ENCODE results near the gene FPR2.
"Not testable (repeated sequence)": the region's sequence is repeated elsewhere in the genome, so short reads cannot be mapped to it uniquely, and the experiment has no call there.

Gene FPR2

DNA sequence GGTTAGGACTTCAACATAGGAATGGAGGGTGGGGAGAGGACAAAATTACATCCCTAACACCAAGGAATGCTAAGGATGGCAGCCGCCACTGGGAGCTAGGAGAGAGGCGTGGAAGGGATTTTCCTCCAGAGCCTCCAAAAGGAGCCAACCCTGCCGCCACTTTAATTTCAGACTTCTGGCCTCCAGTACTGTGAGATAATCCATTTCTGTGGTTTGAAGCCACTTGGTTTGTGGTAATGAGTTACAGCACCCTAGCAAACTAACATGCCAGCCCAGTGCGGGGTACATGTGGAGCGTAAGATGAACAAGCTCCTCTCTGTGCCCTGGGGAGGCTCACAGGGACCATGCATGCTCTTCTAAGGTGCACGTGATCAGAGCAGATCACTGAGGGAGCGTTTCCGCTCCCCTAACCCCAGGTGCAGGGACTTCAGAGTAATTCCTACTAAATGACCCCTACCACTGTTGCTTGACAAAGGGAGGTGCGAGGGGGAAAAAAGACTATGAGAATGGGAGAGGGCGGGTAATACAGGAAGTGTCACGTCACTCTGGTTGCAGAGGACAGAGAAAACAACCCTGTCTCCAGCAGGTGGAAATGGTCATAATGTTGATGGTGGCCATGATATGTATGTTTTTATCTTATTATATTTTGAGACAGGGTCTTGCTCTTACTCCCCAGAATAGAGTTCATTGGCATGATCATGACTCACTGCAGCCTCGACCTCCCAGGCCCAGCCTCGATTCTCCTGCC lies 21.3 kb upstream of the FPR2 start:
- no peak for DNase-seq (ENCODE audit: low read depth in 4 of 4, low spot score in 1 of 4)

GRCh38 chr19:51740356-51740755 lies 20.6 kb upstream of the FPR2 start:
- no peak for DNase-seq (ENCODE audit: low read depth in 4 of 4, low spot score in 1 of 4)

DNA sequence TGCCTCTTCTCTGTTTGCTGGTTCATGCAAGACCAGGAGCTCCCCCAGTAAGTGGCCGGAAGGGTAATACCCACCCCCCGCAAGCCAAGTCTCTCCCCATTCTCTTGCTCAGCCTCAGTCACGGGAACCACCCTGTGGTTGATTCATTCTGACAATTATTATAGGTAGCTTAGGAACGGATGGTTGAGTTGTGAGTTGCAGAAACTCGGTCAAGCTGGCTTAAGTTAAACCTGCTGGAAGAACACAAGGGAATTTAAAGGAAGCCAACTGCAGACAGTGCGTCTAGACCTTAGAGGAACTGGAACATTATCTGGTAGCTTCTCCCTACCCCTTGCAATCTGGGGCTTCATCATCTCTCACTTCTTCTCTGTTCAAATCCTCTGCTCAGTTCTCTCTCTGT lies 18.2 kb upstream of the FPR2 start:
- no peak for DNase-seq (ENCODE audit: low read depth in 4 of 4, low spot score in 1 of 4)

- DNase-seq (ENCODE audit: low read depth in 4 of 4, low spot score in 1 of 4): no peak
Observed at GRCh38 chr19:51743405-51743804, 17.6 kb upstream of the FPR2 start.

GRCh38 chr19:51746731-51747130 lies 14.2 kb upstream of the FPR2 start:
- no peak for DNase-seq (ENCODE audit: low read depth in 4 of 4, low spot score in 1 of 4)

- no peak for DNase-seq (ENCODE audit: low read depth in 4 of 4, low spot score in 1 of 4)
Observed at GRCh38 chr19:51749979-51750378, 11.0 kb upstream of the FPR2 start.

DNA sequence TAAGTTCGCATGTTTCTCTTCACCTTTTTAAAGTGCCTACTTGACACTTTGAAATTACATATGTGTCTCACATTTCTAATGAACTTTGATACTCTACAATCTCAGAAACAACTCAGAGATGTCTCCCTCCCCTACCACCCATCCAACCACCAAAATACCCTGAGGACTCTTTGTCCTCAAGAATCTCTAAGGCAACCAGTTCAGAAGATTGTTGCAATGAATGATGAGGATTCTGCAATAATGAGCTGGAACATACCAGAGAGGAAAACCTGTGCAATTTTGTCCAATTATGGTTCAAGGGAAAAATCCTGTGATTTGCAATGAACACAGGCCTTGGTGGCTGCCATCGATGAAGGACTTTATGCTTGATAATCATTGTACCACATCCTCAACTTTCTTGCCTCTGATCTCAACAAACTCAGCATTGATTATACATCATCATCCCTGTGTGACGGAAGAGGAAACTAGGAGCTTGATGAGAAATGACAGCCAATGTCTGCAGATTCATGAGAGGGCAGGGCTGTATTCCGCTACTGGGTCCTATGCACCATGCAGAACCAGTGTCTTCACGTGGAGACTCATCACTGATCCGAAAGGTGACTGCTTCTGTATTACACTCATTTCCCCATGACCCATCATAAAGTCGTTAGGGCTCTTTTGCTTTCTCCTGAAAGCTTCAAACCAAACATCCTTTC lies 10.4 kb upstream of the FPR2 start:
- no peak for DNase-seq (ENCODE audit: low read depth in 4 of 4, low spot score in 1 of 4)

DNA sequence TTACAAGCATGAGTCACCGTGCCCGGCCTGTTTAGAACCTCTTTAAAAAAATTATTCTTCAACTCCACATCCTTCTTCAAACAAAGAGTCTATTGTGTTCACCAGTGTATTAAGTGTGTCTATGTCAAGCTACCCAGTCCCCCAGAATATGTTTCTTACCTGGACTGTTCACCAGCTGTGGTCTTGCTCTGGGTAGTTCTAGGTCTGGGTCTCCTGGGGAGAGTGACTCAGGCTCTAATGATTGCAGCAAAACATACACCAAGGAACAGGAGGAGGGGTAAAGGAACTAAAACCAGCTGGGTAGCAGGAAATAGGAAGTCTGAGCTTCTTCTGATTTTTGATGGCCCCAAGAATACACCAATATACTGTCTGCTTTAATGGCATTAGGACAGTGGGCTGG lies 9.3 kb upstream of the FPR2 start, which contains the start of gene FPR1:
TSS of gene FPR1 (minus strand) at position 224 of the 400 bp plus-strand sequence. CDS start 4,884 bp downstream, outside the sequence.
- no peak for DNase-seq (ENCODE audit: low read depth in 4 of 4, low spot score in 1 of 4)

- no peak for DNase-seq (ENCODE audit: low read depth in 4 of 4, low spot score in 1 of 4)
Observed at GRCh38 chr19:51754109-51754508, 6.9 kb upstream of the FPR2 start.

DNA sequence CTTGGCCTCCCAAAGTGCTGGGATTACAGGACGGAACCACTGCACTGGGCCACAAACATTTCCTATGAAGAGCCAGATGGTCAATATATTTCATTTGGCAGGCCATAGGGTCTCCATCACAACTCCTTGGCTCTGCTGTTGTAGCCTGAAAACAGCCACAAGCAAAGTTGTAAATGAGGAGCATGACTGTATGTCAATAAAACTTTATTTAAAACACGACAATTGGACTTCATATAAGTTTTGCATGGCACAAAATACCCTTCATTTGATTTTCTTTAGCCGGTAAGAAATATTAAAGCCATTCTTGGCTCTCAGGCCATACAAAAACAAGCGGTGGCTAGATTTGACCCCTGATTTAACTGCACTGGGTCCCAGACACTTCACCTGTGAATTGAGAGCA lies 6.2 kb upstream of the FPR2 start:
- DNase-seq (ENCODE audit: low read depth in 4 of 4, low spot score in 1 of 4): no peak

DNA sequence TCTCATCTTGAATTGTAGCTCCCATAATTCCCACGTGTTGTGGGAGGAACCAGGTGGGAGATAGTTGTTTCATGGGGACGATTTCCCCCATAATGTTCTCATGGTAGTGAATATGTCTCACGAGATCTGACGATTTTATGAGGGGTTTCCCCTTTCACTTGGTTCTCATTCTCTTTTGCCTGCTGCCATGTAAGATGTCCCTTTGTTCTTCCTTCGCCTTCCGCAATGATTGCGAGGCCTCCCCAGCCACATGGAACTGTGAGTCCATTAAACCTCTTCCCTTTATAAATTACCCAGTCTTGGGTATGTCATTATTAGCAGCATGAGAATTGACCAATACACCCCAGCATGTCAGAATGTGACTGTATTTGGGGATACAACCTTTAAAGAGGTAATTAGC lies 5.4 kb upstream of the FPR2 start:
- no peak for DNase-seq (ENCODE audit: low read depth in 4 of 4, low spot score in 1 of 4)

DNA sequence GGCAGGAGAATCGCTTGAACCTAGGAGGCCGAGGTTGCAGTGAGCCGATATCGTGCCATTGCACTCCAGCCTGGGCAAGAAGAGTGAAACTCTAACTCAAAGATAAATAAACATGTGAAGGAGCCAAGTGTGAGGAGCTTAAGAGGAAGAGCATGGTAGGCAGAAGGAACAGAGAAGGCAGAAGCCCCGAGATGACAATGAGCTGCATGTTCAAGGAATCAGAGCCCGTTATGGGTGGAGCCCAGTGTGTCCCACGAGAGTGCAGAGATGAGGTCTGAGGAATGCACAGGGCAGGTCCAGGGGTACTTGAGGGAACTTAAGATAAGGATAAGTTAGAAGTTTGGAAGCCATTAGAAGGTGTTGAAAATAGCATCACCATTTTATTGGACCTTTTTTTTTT lies 716 bp downstream of the FPR2 start:
- DNase-seq (ENCODE audit: low read depth in 4 of 4, low spot score in 1 of 4): no peak

DNA sequence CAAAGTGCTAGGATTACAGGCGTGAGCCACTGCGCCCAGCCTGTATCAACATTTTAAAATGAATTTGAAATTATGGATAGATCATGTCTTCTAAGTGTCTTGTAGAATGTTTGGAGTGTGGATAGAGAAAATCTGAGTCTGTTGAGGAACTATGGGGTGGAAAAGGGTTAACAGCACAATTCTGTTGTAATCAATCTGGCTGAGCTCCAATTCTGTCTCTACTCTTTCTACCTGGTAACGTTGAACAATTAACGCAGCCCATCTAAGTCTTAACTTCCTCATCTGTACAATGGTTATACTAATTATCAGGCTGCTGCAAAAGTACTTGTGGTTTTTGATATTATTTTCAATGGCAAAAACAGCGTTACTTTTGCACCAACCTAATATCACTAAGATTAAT lies 4.1 kb downstream of the FPR2 start:
- no peak for DNase-seq (ENCODE audit: low read depth in 4 of 4, low spot score in 1 of 4)

GRCh38 chr19:51766461-51766860 lies 5.5 kb downstream of the FPR2 start:
- DNase-seq (ENCODE audit: low read depth in 4 of 4, low spot score in 1 of 4): no peak

GRCh38 chr19:51771376-51772130 lies 10.6 kb downstream of the FPR2 start:
- no peak for DNase-seq (ENCODE audit: low read depth in 4 of 4, low spot score in 1 of 4)

GRCh38 chr19:51772977-51773376 lies 12.0 kb downstream of the FPR2 start:
- no peak for DNase-seq (ENCODE audit: low read depth in 4 of 4, low spot score in 1 of 4)

GRCh38 chr19:51776561-51776960 lies 15.6 kb downstream of the FPR2 start:
- DNase-seq (ENCODE audit: low read depth in 4 of 4, low spot score in 1 of 4): not testable (repeated sequence)

GRCh38 chr19:51777570-51778462 lies 16.8 kb downstream of the FPR2 start:
- peak; percentile 2 to 18 (median 12) for DNase-seq (ENCODE audit: low read depth in 4 of 4, low spot score in 1 of 4)

DNA sequence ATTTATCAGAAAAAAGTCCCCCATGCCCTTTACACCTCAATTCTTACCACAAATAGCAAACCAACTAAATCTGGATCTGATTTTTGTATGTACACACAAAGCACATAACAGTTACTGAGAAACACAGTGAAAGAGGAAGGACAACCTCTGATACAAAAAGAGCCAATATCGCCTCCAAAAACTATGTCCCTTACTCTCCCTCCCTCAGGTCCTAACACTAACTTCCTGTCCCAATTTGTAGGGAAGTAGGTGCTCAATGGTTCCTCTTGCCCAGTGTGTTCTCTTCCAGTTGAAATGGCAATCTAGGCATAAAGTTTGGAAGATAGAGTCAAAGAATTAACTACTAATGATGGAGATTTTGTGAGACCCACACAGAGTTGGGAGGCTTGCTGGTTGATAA lies 18.2 kb downstream of the FPR2 start:
- DNase-seq (ENCODE audit: low read depth in 4 of 4, low spot score in 1 of 4): no peak

- DNase-seq (ENCODE audit: low read depth in 4 of 4, low spot score in 1 of 4): no peak
Observed at GRCh38 chr19:51779703-51780102, 18.7 kb downstream of the FPR2 start.

- no peak for DNase-seq (ENCODE audit: low read depth in 4 of 4, low spot score in 1 of 4)
Observed at GRCh38 chr19:51780270-51780669, 19.3 kb downstream of the FPR2 start.

All from stimulated activated CD4-positive, alpha-beta T cell treated with anti-CD3 and anti-CD28 coated beads, Interleukin-1b, Interleukin-23, amount 100 ng/mL, for 24 hours (primary cell).